ENCODE results near the gene CDC42BPB. TPM values are rescaled to one million over a fixed set of nuclear protein-coding genes. Genes with fewer than 3 reads are reported as not detected.
A peak's percentile ranks its signal among the peaks of the same experiment; 100 is the strongest.

CDC42BPB gene
- total and polyA plus RNA-seq, 2 of the 13 experiments (the other 11 are each of a cell fraction or from before 2014, with no cell fraction given), result 19.7 to 32.3 TPM

GRCh38 chr14:102922490-102923200 lies 134.7 kb downstream of the CDC42BPB start, which contains the start of gene AMN (continued):
- TF ChIP-seq ZNF557 (CRISPR knock-in tag; IDR thresholded peaks at IDR 0.05), result no peak
- TF ChIP-seq MATR3 (CRISPR knock-in tag; IDR thresholded peaks at IDR 0.05), result no peak
- peak; percentile 83 for TF ChIP-seq ZNF772 (CRISPR knock-in tag; IDR thresholded peaks at IDR 0.05)
- TF ChIP-seq, protein P1, sequence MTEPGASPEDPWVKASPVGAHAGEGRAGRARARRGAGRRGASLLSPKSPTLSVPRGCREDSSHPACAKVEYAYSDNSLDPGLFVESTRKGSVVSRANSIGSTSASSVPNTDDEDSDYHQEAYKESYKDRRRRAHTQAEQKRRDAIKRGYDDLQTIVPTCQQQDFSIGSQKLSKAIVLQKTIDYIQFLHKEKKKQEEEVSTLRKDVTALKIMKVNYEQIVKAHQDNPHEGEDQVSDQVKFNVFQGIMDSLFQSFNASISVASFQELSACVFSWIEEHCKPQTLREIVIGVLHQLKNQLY (CRISPR knock-in tag; IDR thresholded peaks at IDR 0.05), result peak; percentile 85
- TF ChIP-seq KLF13 (CRISPR knock-in tag; IDR thresholded peaks at IDR 0.05), result peak; percentile 7; the same call in 1 of the 2 replicates
- TF ChIP-seq ZBTB49 (CRISPR knock-in tag; IDR thresholded peaks at IDR 0.05; ENCODE audit: borderline replicate concordance), result no peak
- 0 out of 2 replicates have a peak, but pooled peaks have one; percentile 59 for TF ChIP-seq GLI4 (CRISPR knock-in tag; IDR thresholded peaks at IDR 0.05; ENCODE audit: borderline replicate concordance)
- TF ChIP-seq, protein P2, sequence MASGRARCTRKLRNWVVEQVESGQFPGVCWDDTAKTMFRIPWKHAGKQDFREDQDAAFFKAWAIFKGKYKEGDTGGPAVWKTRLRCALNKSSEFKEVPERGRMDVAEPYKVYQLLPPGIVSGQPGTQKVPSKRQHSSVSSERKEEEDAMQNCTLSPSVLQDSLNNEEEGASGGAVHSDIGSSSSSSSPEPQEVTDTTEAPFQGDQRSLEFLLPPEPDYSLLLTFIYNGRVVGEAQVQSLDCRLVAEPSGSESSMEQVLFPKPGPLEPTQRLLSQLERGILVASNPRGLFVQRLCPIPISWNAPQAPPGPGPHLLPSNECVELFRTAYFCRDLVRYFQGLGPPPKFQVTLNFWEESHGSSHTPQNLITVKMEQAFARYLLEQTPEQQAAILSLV (CRISPR knock-in tag; IDR thresholded peaks at IDR 0.05; ENCODE audit: borderline replicate concordance), result peak; percentile 65; the same call in 1 of the 2 replicates
- TF ChIP-seq ZNF432 (CRISPR knock-in tag; IDR thresholded peaks at IDR 0.05; ENCODE audit: borderline replicate concordance), result no peak
- TF ChIP-seq, protein P3, sequence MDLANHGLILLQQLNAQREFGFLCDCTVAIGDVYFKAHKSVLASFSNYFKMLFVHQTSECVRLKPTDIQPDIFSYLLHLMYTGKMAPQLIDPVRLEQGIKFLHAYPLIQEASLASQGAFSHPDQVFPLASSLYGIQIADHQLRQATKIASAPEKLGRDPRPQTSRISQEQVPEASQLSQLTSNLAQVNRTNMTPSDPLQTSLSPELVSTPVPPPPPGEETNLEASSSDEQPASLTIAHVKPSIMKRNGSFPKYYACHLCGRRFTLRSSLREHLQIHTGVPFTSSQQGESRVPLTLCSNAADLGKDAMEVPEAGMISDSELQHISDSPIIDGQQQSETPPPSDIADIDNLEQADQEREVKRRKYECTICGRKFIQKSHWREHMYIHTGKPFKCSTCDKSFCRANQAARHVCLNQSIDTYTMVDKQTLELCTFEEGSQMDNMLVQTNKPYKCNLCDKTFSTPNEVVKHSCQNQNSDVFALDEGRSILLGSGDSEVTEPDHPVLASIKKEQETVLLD (CRISPR knock-in tag; IDR thresholded peaks at IDR 0.05; ENCODE audit: low read depth), result 0 out of 2 replicates have a peak, but pooled peaks have one; percentile 20
- TF ChIP-seq PHF5A (CRISPR knock-in tag; IDR thresholded peaks at IDR 0.05; ENCODE audit: low read depth, unreplicated experiment), result peak; percentile 69
- no peak for TF ChIP-seq ZHX2 (IDR thresholded peaks at IDR 0.05; ENCODE audit: low read depth)
- TF ChIP-seq ZHX2 (CRISPR knock-in tag; IDR thresholded peaks at IDR 0.05; ENCODE audit: borderline replicate concordance), result no peak
- TF ChIP-seq TCF7 (IDR thresholded peaks at IDR 0.05; ENCODE audit: low read depth), result no peak
- TF ChIP-seq ZNF468 (CRISPR knock-in tag; IDR thresholded peaks at IDR 0.05), result no peak
- no peak for TF ChIP-seq JUND (CRISPR knock-in tag; IDR thresholded peaks at IDR 0.05)
- TF ChIP-seq ETV6 (CRISPR knock-in tag; conservative IDR thresholded peaks at IDR 0.05), result peak; percentile 64; the same call in 1 of the 2 replicates
